HCT116 (cell line): ENCODE data around the gene SUFU.

Experiments
- CEBPB ChIP-seq: IDR thresholded peaks from 2 replicates; pipeline ENCODE4 v1.6.1; 2012; ENCODE audit warnings: low read depth
- CTCF ChIP-seq, 3 experiments: fragments of 200-600 bp in 1 of 3; sonication (generic) in 1 of 3; IDR thresholded peaks in 2 of 3; conservative IDR thresholded peaks in 1 of 3; 2 replicates each; pipeline ENCODE4 v1.5.1; 2012 to 2017; ENCODE audit warnings: low read depth in 2 of 3, low read length in 2 of 3, antibody characterized with exemption in 1 of 3, borderline replicate concordance in 1 of 3, control low read depth in 1 of 3, mild to moderate bottlenecking in 1 of 3, mixed read lengths in 1 of 3, mixed run types in 1 of 3, moderate library complexity in 1 of 3; ENCODE audit not compliant: insufficient read depth in 1 of 3
- EGR1 ChIP-seq: IDR thresholded peaks from 2 replicates; pipeline ENCODE4 v1.6.1; 2012; ENCODE audit warnings: low read depth
- EZH2 ChIP-seq: fragments of 200-600 bp; sonication (generic); IDR thresholded peaks from 2 replicates; pipeline ENCODE4 v1.6.1; 2017; ENCODE audit warnings: antibody characterized with exemption, mixed run types
- MAX ChIP-seq: IDR thresholded peaks from 2 replicates; pipeline ENCODE4 v1.6.1; 2012
- POLR2A ChIP-seq: IDR thresholded peaks from 2 replicates; pipeline ENCODE4 v1.7.0; 2011; ENCODE audit warnings: borderline replicate concordance; ENCODE audit not compliant: insufficient read depth, insufficient read length; ENCODE audit errors: extremely low read depth
- POLR2AphosphoS5 ChIP-seq: IDR thresholded peaks from 2 replicates; pipeline ENCODE4 v1.6.1; 2011; ENCODE audit warnings: mild to moderate bottlenecking, low read depth, low read length, moderate library complexity
- SP1 ChIP-seq: IDR thresholded peaks from 2 replicates; pipeline ENCODE4 v1.6.1; 2012; ENCODE audit warnings: low read depth
- TF ChIP-seq, protein P1 (sequence below): IDR thresholded peaks from 2 replicates; pipeline ENCODE4 v1.6.1; 2012

DNA sequence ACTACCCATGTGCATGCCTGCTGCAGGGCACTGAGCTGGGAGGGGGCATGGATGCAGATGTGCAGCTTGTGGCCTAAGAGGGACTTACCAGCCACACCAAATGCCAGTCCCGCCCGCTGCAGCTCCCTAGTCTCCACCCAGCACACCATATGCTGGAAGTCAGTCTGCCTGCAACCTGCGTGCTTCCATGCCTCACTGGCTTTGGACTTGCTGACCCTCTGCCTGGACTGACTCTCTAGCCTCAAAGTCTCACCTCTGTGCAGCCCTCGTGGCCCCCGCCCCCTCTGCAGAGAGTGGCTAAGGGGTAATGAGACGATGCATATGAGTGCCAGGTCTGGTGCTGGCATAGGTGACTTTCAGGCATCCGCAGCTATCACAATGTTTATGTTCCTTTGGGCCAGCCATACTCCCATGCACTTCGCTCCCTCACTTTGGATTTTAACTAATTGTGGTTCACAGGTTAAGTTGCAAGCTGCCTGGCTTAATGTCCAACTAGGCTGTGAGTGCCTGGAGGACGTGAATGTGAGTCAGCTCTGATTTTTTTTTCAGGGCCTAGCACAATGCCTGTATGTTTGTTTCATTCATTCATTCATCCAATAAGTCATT, 162.2 kb downstream of the SUFU start:
- TF ChIP-seq POLR2A: no peak
- TF ChIP-seq POLR2AphosphoS5: no peak
- no peak for TF ChIP-seq SP1
- no peak for TF ChIP-seq CEBPB
- TF ChIP-seq CTCF (IDR thresholded peaks at IDR 0.05 in 2 of 3, conservative IDR thresholded peaks at IDR 0.05 in 1 of 3; ENCODE audit: borderline replicate concordance in 1 of 3, insufficient read depth in 1 of 3, low read depth in 2 of 3, low read length in 2 of 3): no peak
- TF ChIP-seq, protein P1, sequence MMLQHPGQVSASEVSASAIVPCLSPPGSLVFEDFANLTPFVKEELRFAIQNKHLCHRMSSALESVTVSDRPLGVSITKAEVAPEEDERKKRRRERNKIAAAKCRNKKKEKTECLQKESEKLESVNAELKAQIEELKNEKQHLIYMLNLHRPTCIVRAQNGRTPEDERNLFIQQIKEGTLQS: no peak
- no peak for TF ChIP-seq EGR1
- no peak for TF ChIP-seq MAX
- TF ChIP-seq EZH2: no peak
